Fibroblast of the aortic adventitia (primary cell): Measurements from ENCODE around the gene COL2A1. TPM values are rescaled to one million over a fixed set of nuclear protein-coding genes. Genes with fewer than 3 reads are reported as not detected.

Source experiments
- DNase-seq: peaks from one replicate; pipeline ENCODE4 v3.0.0-alpha.2; 2010; ENCODE audit warnings: low read depth
- H3K4me3 ChIP-seq: 2 replicates; pipeline ENCODE4 v1.5.1; 2011; ENCODE audit warnings: low read depth, mild to moderate bottlenecking, control low read depth, low read length, moderate library complexity
- total RNA-seq: library from RNA; depleted of rRNA; stranded (reverse); fragments of >200 nt; gene quantifications from 2 replicates; pipeline ENCODE4 v1.2.3, GENCODE V29; 2012; ENCODE audit warnings: low replicate concordance
- TF ChIP-seq, protein P1 (sequence below): IDR thresholded peaks from 2 replicates; pipeline ENCODE4 v1.5.1; 2011; ENCODE audit warnings: mild to moderate bottlenecking, low read length, control low read depth, inconsistent platforms; ENCODE audit not compliant: insufficient read depth

Gene COL2A1
- total RNA-seq, 1 donor, result not detected

DNA sequence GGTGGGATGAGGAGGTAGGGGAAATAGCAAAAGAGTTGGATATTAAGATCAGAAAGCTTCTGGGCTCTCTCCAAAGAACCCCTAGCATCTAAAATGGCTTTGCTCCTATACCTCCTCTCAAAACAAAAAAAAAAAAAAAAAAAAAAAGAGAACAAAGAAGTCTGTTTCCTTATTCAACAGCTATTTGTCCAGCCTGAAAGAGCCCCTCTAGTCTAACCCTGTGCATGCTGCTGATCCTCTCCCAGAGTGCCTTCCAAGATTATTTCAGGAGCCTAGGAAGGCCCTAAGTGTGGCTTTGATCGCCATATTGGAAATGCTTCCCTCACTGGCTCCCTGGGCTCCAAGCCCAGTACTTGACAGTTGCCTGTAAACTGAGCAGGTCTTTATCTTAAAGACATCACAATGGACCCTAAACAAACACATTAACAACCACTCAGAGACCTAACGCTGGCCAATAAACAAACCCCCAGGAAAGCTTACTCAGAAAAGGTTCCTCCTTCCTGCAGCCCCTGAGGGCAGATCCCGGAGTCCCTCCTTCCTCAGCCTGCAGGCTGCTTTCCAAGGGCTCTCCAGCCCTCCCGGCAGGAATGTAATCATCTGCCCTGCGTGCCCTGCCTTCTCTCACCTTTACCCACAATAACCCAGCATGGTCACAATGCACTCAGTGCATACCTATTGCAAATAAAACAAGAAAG is 17.4 kb upstream of the COL2A1 start:
- no peak for DNase-seq
- no peak overlapping the region for H3K4me3 ChIP-seq
- TF ChIP-seq, protein P1, sequence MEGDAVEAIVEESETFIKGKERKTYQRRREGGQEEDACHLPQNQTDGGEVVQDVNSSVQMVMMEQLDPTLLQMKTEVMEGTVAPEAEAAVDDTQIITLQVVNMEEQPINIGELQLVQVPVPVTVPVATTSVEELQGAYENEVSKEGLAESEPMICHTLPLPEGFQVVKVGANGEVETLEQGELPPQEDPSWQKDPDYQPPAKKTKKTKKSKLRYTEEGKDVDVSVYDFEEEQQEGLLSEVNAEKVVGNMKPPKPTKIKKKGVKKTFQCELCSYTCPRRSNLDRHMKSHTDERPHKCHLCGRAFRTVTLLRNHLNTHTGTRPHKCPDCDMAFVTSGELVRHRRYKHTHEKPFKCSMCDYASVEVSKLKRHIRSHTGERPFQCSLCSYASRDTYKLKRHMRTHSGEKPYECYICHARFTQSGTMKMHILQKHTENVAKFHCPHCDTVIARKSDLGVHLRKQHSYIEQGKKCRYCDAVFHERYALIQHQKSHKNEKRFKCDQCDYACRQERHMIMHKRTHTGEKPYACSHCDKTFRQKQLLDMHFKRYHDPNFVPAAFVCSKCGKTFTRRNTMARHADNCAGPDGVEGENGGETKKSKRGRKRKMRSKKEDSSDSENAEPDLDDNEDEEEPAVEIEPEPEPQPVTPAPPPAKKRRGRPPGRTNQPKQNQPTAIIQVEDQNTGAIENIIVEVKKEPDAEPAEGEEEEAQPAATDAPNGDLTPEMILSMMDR, result no peak

DNA sequence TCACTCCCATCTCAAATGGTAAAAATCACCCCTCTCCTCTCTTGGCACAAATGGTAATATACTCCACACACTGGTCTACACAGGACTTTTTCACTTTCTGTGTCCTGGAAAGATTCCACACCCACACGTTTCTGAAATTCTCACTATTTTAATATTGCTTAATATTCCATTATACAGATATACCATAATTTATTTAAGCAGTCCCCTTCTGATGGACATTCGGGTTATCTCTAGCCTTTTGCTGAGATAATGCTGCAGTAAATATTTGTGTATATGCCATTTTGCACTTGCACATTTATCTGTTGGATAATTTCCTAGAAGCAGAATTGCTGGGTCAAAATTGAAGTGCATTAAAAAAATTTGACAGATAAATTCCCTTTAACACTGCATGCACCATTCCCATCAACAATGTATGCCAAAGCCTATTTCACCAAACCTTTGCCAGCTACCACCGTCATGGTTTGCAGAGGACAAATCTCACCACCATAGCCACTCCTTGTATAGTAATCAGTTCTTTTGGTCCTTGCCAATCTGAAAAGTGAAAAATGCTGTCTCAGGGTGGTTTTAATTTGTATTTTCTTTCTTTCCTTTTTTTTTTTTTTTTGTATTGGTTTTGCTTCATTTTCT is 15.5 kb upstream of the COL2A1 start:
- TF ChIP-seq, protein P1, result no peak
- H3K4me3 ChIP-seq, result no peak overlapping the region
- DNase-seq, result no peak

DNA sequence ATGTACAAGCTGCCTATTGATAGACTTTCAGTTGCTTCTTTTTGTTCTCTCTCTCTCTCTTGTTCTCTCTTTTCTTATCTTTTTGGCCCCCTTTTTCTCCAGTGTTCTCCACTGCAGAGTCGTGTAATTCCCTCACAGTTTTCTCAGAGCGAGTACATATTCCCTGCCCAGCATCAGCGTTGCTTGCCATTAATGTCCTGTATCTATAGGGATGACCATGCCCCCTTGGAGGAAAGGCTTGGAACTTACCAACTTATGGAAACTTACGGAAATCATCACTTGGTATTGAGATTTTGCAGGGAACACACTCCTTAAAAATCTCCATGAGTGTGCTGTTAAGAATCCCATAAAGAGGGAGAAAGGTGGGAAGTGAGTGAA is 14.3 kb upstream of the COL2A1 start:
- H3K4me3 ChIP-seq, result no peak overlapping the region
- TF ChIP-seq, protein P1, result no peak
- no peak for DNase-seq

DNA sequence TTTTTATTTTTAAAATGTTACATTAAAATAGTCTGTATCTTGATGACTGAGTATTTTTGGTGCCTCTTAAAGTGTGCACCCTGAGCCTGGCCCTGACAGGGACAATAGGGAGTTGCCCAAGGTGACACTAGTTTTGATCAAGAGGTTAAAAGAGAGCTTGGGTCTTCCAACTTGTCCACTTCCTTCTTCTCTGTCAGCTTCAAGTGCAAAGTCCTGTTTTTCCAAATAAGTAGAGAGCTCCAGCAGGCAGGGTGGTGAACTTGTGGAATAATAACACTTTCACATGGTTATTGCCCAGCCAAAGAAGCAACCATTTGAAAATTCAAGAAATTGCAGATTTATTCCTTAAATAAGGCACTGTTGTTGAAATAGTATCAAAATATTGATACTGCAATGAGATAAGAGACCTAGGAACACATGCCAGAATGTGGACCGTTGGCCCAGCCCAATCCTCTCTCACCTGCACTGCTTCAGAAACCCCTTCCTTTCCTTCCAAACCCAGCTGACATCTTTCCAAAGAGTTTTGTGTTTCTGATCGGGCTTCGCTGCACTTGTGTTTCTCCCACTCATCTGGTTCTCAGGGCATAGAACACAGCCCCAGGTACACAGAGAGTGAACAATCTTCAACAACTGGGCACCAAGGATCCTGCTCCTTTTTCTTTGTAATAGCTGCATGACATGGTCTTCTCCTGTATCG is 13.8 kb upstream of the COL2A1 start:
- TF ChIP-seq, protein P1, result no peak
- no peak overlapping the region for H3K4me3 ChIP-seq
- DNase-seq, result no peak

DNA sequence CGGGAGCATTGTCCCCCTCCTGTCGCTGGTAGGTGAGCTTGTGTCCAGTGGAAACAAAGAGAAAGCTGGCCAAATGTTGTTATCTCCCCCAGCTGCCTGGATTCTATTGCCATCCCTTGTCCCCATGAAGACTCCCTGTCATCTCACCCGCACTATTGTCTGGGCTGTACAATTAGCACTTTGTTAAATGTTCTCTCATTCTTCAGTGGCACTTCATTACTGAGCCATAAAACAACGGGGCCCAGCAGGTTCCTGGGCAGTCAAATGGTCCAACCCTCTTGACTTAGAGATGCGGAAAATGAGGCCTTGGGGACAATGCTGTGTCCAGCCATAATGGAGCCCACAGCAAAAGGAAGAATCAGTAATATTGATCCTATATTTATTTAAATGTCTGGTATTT is 13.2 kb upstream of the COL2A1 start:
- DNase-seq, result no peak
- no peak overlapping the region for H3K4me3 ChIP-seq
- TF ChIP-seq, protein P1, result no peak

DNA sequence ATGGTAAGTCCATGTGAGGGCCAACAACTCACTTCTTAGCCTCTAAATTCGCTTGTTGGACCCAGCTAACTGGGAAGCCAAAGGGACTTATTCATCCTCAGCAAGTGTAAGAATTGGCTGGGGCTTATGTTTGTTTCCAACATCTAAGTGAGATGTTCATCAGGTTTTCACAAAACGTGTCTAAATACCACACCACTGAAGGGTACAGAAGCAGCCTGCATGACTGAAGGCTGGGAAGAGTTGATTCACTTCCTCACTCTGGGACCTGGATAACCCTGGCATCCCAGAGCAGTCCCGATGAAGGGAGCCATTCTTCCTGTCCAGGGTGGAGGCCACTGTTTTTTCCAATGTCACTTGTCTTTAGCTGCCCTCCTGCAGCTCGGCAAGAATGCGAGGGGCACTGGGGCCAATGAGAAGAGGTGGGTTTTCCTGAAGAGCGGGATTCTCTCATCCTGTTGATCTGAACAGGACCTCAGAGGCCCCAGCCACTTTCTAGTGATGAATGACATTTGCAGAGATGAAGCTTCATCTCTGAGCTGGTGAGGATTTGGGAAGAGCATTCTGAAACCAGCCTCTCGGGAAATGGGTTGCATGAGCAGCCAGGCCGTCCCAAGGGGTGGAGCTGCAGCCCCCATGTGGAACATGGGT is 12.2 kb upstream of the COL2A1 start:
- no peak overlapping the region for H3K4me3 ChIP-seq
- TF ChIP-seq, protein P1, result no peak
- DNase-seq, result no peak
